ENCODE data around the gene OR6Y1.

OR6Y1 gene

GRCh38 chr1:158554352-158554751, at the start of gene OR6Y1:
TSS of gene OR6Y1 (minus strand) at chr1:158554405. CDS start at chr1:158548105, 6,300 bp downstream.
- H3K4me3 Mint-ChIP-seq: no peak within 1 kb of the TSS

GRCh38 chr1:158600735-158601134, 46.5 kb upstream of the OR6Y1 start:
- Mint-ChIP-seq H3K36me3 (ENCODE audit: low read depth) (no peaks in the 10 kb centered on the region), H3K9me3 (peaks cover 26% of the 10 kb centered on the region), H3K4me3 (no peak overlapping the region), H3K27me3 (ENCODE audit: low read depth, poor library complexity) (peaks cover 19% of the 10 kb centered on the region), H3K27ac (no peak overlapping the region), H3K4me1 (no peaks in the 10 kb centered on the region)
- TF ChIP-seq CTCF (IDR thresholded peaks at IDR 0.05): no peak
- DNase-seq: no peak

More at GRCh38 chr1:158554352-158554751, at the start of gene OR6Y1:
- Mint-ChIP-seq H3K36me3 (ENCODE audit: low read depth) (no peaks in the 10 kb centered on the region), H3K4me1 (no peaks in the 10 kb centered on the region), H3K27me3 (ENCODE audit: low read depth, poor library complexity) (peaks cover under 1% of the 10 kb centered on the region), H3K27ac (no peak within 1 kb of the TSS), H3K9me3 (no peaks in the 10 kb centered on the region)
- no peak for TF ChIP-seq CTCF (IDR thresholded peaks at IDR 0.05)
- no peak for DNase-seq

- DNase-seq: no peak
- TF ChIP-seq CTCF (IDR thresholded peaks at IDR 0.05): no peak
- peaks cover 8% of the 10 kb centered on the region for H3K9me3 Mint-ChIP-seq
- no peak overlapping the region for H3K4me3 Mint-ChIP-seq
- no peaks in the 10 kb centered on the region for H3K27me3 Mint-ChIP-seq (ENCODE audit: low read depth, poor library complexity)
- no peak overlapping the region for H3K27ac Mint-ChIP-seq
- no peaks in the 10 kb centered on the region for H3K36me3 Mint-ChIP-seq (ENCODE audit: low read depth)
- peaks cover 6% of the 10 kb centered on the region for H3K4me1 Mint-ChIP-seq
Measured at GRCh38 chr1:158586942-158587341, 32.7 kb upstream of the OR6Y1 start.

GRCh38 chr1:158583962-158584361, 29.8 kb upstream of the OR6Y1 start:
- H3K27ac Mint-ChIP-seq: no peak overlapping the region
- TF ChIP-seq CTCF (IDR thresholded peaks at IDR 0.05): no peak
- no peaks in the 10 kb centered on the region for H3K36me3 Mint-ChIP-seq (ENCODE audit: low read depth)
- peaks cover 6% of the 10 kb centered on the region for H3K4me1 Mint-ChIP-seq
- H3K27me3 Mint-ChIP-seq (ENCODE audit: low read depth, poor library complexity): no peaks in the 10 kb centered on the region
- no peak overlapping the region for H3K4me3 Mint-ChIP-seq
- no peak for DNase-seq
- H3K9me3 Mint-ChIP-seq: peaks cover 8% of the 10 kb centered on the region

GRCh38 chr1:158579733-158580132, 25.5 kb upstream of the OR6Y1 start, which contains the start of gene OR10X1:
TSS of gene OR10X1 (minus strand) at chr1:158579899. CDS start at chr1:158579899, 0 bp downstream.
- Mint-ChIP-seq H3K9me3 (no peaks in the 10 kb centered on the region), H3K27ac (no peak within 1 kb of the TSS), H3K4me3 (no peak within 1 kb of the TSS), H3K27me3 (ENCODE audit: low read depth, poor library complexity) (peaks cover 5% of the 10 kb centered on the region), H3K36me3 (ENCODE audit: low read depth) (no peaks in the 10 kb centered on the region), H3K4me1 (peaks cover 6% of the 10 kb centered on the region)
- TF ChIP-seq CTCF (IDR thresholded peaks at IDR 0.05): no peak
- DNase-seq: no peak

GRCh38 chr1:158577561-158577960, 23.4 kb upstream of the OR6Y1 start:
- no peak for TF ChIP-seq CTCF (IDR thresholded peaks at IDR 0.05)

More at GRCh38 chr1:158577561-158577960, 23.4 kb upstream of the OR6Y1 start:
- DNase-seq: no peak
- Mint-ChIP-seq H3K9me3 (no peaks in the 10 kb centered on the region), H3K4me3 (no peak overlapping the region), H3K27ac (no peak overlapping the region), H3K27me3 (ENCODE audit: low read depth, poor library complexity) (peaks cover 6% of the 10 kb centered on the region), H3K36me3 (ENCODE audit: low read depth) (no peaks in the 10 kb centered on the region), H3K4me1 (no peaks in the 10 kb centered on the region)

All from nephron progenitor cell (in vitro differentiated cells).